ENCODE results near the gene AWAT2. TPM values are rescaled to one million over a fixed set of nuclear protein-coding genes. Genes with fewer than 3 reads are reported as not detected.

AWAT2 gene
- total RNA-seq, 1 experiment from 2014 or later: not detected

GRCh38 chrX:70009970-70010369 is 39.8 kb downstream of the AWAT2 start:
- no peak for ATAC-seq
- no peaks in the 10 kb centered on the region for H3K9me3 Mint-ChIP-seq
- POLR2A ChIA-PET: no interaction called here
- no peak for DNase-seq (ENCODE audit: low spot score)
- H3K4me1 Mint-ChIP-seq: peaks cover 10% of the 10 kb centered on the region; the same call in 1 of the 2 replicates
- CTCF ChIA-PET: no interaction called here
- H3K4me3 Mint-ChIP-seq: no peak overlapping the region
- H3K27me3 Mint-ChIP-seq (ENCODE audit: low read depth): no peaks in the 10 kb centered on the region
- H3K27ac Mint-ChIP-seq: no peak overlapping the region
- no peaks in the 10 kb centered on the region for H3K36me3 Mint-ChIP-seq
- no peak for TF ChIP-seq ARID4B (CRISPR knock-in tag; IDR thresholded peaks at IDR 0.05; ENCODE audit: borderline replicate concordance)
- no peak for TF ChIP-seq ZNF138 (CRISPR knock-in tag; conservative IDR thresholded peaks at IDR 0.05)
- TF ChIP-seq USF1 (CRISPR knock-in tag; IDR thresholded peaks at IDR 0.05): no peak
- TF ChIP-seq ZNF232 (CRISPR knock-in tag; IDR thresholded peaks at IDR 0.05): no peak
- no peak for TF ChIP-seq CREB1 (CRISPR knock-in tag; IDR thresholded peaks at IDR 0.05)
- no peak for TF ChIP-seq MXD4 (CRISPR knock-in tag; IDR thresholded peaks at IDR 0.05; ENCODE audit: borderline replicate concordance)

GRCh38 chrX:70009049-70009448 is 40.7 kb downstream of the AWAT2 start:
- Mint-ChIP-seq H3K27ac (no peak overlapping the region), H3K27me3 (ENCODE audit: low read depth) (no peaks in the 10 kb centered on the region), H3K9me3 (no peaks in the 10 kb centered on the region), H3K4me3 (no peak overlapping the region), H3K4me1 (0 out of 2 replicates have a peak, but pooled peaks cover 7% of the 10 kb centered on the region), H3K36me3 (no peaks in the 10 kb centered on the region)
- CTCF ChIA-PET: no interaction called here
- TF ChIP-seq ZNF121 (CRISPR knock-in tag; IDR thresholded peaks at IDR 0.05) (no peak), MYBL2 (CRISPR knock-in tag; IDR thresholded peaks at IDR 0.05) (no peak), NFYB (CRISPR knock-in tag; conservative IDR thresholded peaks at IDR 0.05; ENCODE audit: low read depth) (no peak), IRF2 (CRISPR knock-in tag; IDR thresholded peaks at IDR 0.05; ENCODE audit: borderline replicate concordance, low read depth) (no peak), SMAD4 (CRISPR knock-in tag; IDR thresholded peaks at IDR 0.05) (no peak), ATF1 (CRISPR knock-in tag; IDR thresholded peaks at IDR 0.05) (no peak), IRF1 (CRISPR knock-in tag; IDR thresholded peaks at IDR 0.05) (no peak), ZMAT4 (CRISPR knock-in tag; IDR thresholded peaks at IDR 0.05) (no peak), MXD4 (CRISPR knock-in tag; IDR thresholded peaks at IDR 0.05; ENCODE audit: borderline replicate concordance) (no peak), ZNF232 (CRISPR knock-in tag; IDR thresholded peaks at IDR 0.05) (no peak), STAT6 (CRISPR knock-in tag; conservative IDR thresholded peaks at IDR 0.05; ENCODE audit: low read depth) (no peak), ZNF671 (CRISPR knock-in tag; IDR thresholded peaks at IDR 0.05) (no peak), FOXJ3 (CRISPR knock-in tag; IDR thresholded peaks at IDR 0.05; ENCODE audit: borderline replicate concordance) (no peak), EMX1 (CRISPR knock-in tag; IDR thresholded peaks at IDR 0.05) (no peak), ZNF512 (CRISPR knock-in tag; IDR thresholded peaks at IDR 0.05; ENCODE audit: borderline replicate concordance) (no peak)
- POLR2A ChIA-PET: no interaction called here
- ATAC-seq: no peak
- no peak for DNase-seq (ENCODE audit: low spot score)
